ENCODE results near the gene SEMA3C. TPM values are rescaled to one million over a fixed set of nuclear protein-coding genes. Genes with fewer than 3 reads are reported as not detected.

SEMA3C gene
- total RNA-seq, 6 donors from 2014 or later: 30.7 to 81.7 (median 50.1) TPM

- no peaks in the 10 kb centered on the region for H3K27me3 ChIP-seq
- DNase-seq: no peak
- H3K27ac ChIP-seq: no peak overlapping the region
- ATAC-seq (ENCODE audit: low FRiP score in 2 of 2): no peak
- no peaks in the 10 kb centered on the region for H3K9me3 ChIP-seq
- peaks cover 0 to 13% (median 0%) of the 10 kb centered on the region in 4 donors for H3K4me1 ChIP-seq
- H3K36me3 ChIP-seq: no peaks in the 10 kb centered on the region
- H3K4me3 ChIP-seq: no peak overlapping the region
- TF ChIP-seq, protein P1, sequence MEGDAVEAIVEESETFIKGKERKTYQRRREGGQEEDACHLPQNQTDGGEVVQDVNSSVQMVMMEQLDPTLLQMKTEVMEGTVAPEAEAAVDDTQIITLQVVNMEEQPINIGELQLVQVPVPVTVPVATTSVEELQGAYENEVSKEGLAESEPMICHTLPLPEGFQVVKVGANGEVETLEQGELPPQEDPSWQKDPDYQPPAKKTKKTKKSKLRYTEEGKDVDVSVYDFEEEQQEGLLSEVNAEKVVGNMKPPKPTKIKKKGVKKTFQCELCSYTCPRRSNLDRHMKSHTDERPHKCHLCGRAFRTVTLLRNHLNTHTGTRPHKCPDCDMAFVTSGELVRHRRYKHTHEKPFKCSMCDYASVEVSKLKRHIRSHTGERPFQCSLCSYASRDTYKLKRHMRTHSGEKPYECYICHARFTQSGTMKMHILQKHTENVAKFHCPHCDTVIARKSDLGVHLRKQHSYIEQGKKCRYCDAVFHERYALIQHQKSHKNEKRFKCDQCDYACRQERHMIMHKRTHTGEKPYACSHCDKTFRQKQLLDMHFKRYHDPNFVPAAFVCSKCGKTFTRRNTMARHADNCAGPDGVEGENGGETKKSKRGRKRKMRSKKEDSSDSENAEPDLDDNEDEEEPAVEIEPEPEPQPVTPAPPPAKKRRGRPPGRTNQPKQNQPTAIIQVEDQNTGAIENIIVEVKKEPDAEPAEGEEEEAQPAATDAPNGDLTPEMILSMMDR (IDR thresholded peaks at IDR 0.05): no peak
- 64 to 76% methylated on average over 4 of the region's 4 CpGs for WGBS, 2 donors
Measured at GRCh38 chr7:80842022-80842790, 76.6 kb downstream of the SEMA3C start.

GRCh38 chr7:80841423-80841955, 77.4 kb downstream of the SEMA3C start:
- no peak for DNase-seq
- Histone ChIP-seq H3K36me3 (no peaks in the 10 kb centered on the region), H3K27me3 (no peaks in the 10 kb centered on the region), H3K9me3 (no peaks in the 10 kb centered on the region), H3K4me1 (peaks cover 0 to 13% (median 0%) of the 10 kb centered on the region in 4 donors), H3K27ac (no peak overlapping the region), H3K4me3 (no peak overlapping the region)
- ATAC-seq (ENCODE audit: low FRiP score in 2 of 2): no peak
- TF ChIP-seq, protein P1 (IDR thresholded peaks at IDR 0.05): no peak
- no peak for TF ChIP-seq POLR2AphosphoS5 (IDR thresholded peaks at IDR 0.05)
- no peak for TF ChIP-seq EP300 (IDR thresholded peaks at IDR 0.05)
- TF ChIP-seq POLR2A (IDR thresholded peaks at IDR 0.05): no peak

DNA sequence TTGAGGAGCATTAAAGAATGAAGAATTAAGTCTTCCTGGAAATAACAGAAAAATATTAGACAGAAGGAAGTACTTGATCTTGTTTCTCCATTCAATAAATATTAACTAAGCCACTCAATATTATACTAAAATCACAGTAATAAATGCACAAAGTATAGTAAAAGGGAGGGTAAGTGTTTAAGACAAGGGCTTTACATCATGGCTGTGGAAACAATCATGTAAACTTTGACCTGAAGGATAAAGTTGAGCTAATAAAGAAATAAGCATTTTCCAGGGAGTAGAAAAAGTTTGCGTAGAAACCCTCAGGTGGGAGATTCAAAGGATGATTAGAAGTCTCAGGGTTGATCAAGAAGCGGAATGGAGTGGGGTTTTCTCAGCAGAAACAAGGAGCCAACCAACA, 78.2 kb downstream of the SEMA3C start:
- Histone ChIP-seq H3K27me3 (no peaks in the 10 kb centered on the region), H3K36me3 (no peaks in the 10 kb centered on the region), H3K27ac (no peak overlapping the region), H3K9me3 (no peaks in the 10 kb centered on the region), H3K4me3 (no peak overlapping the region), H3K4me1 (peaks cover 0 to 13% (median 0%) of the 10 kb centered on the region in 4 donors)
- no peak for DNase-seq
- ATAC-seq (ENCODE audit: low FRiP score in 2 of 2): no peak
- 92 to 98% methylated on average over 2 of the region's 2 CpGs for WGBS, 2 donors
- TF ChIP-seq POLR2A (IDR thresholded peaks at IDR 0.05) (no peak), POLR2AphosphoS5 (IDR thresholded peaks at IDR 0.05) (no peak), EP300 (IDR thresholded peaks at IDR 0.05) (no peak)
- TF ChIP-seq, protein P1 (IDR thresholded peaks at IDR 0.05): no peak

- TF ChIP-seq, protein P1 (IDR thresholded peaks at IDR 0.05): no peak
- TF ChIP-seq POLR2AphosphoS5 (IDR thresholded peaks at IDR 0.05): no peak
- TF ChIP-seq POLR2A (IDR thresholded peaks at IDR 0.05): no peak
- TF ChIP-seq EP300 (IDR thresholded peaks at IDR 0.05): no peak
- no peaks in the 10 kb centered on the region for H3K27me3 ChIP-seq
- H3K36me3 ChIP-seq: no peaks in the 10 kb centered on the region
- no peak overlapping the region for H3K4me3 ChIP-seq
- H3K4me1 ChIP-seq: peaks cover 0 to 13% (median 0%) of the 10 kb centered on the region in 4 donors
- no peaks in the 10 kb centered on the region for H3K9me3 ChIP-seq
- no peak overlapping the region for H3K27ac ChIP-seq
- no peak for ATAC-seq (ENCODE audit: low FRiP score in 2 of 2)
- DNase-seq: no peak
Measured at GRCh38 chr7:80839855-80840254, 79.0 kb downstream of the SEMA3C start.

GRCh38 chr7:80838643-80839042, 80.2 kb downstream of the SEMA3C start:
- no peak overlapping the region for H3K27ac ChIP-seq
- no peaks in the 10 kb centered on the region for H3K9me3 ChIP-seq
- no peak overlapping the region for H3K4me3 ChIP-seq
- ATAC-seq (ENCODE audit: low FRiP score in 2 of 2) (no peak), DNase-seq (no peak)
- peaks cover 0 to 13% (median 0%) of the 10 kb centered on the region in 4 donors for H3K4me1 ChIP-seq
- TF ChIP-seq POLR2AphosphoS5 (IDR thresholded peaks at IDR 0.05): no peak
- H3K36me3 ChIP-seq: no peaks in the 10 kb centered on the region
- no peaks in the 10 kb centered on the region for H3K27me3 ChIP-seq
- 66 to 80% methylated on average over 2 of the region's 2 CpGs for WGBS, 2 donors

Measured in upper lobe of left lung (tissue), 6 donors.